Liver (tissue), 9 donors: ENCODE measurements around the gene L3HYPDH. TPM values are rescaled to one million over a fixed set of nuclear protein-coding genes. Genes with fewer than 3 reads are reported as not detected.

ENCODE experiments used
- DNase-seq: peaks from one replicate; pipeline ENCODE4 v3.0.0-alpha.2; 2017; ENCODE audit warnings: low spot score
- H3K27ac ChIP-seq, 2 donors: one replicate each; pipeline ENCODE4 v1.7.0; 2013; ENCODE audit warnings: inconsistent platforms in 2 of 2, low read length in 2 of 2, control low read depth in 1 of 2, low read depth in 1 of 2, mild to moderate bottlenecking in 1 of 2
- H3K27me3 ChIP-seq, 4 donors: one replicate each; pipeline versions ENCODE4 v1.6.1 to v1.7.0; 2013; ENCODE audit warnings: low read length in 3 of 4, inconsistent platforms in 1 of 4, mild to moderate bottlenecking in 1 of 4, moderate library complexity in 1 of 4; ENCODE audit not compliant: control insufficient read depth in 4 of 4, insufficient read depth in 4 of 4
- H3K36me3 ChIP-seq, 4 donors: one replicate each; pipeline versions ENCODE4 v1.6.1 to v1.7.0; 2013; ENCODE audit warnings: low read length in 3 of 4, mild to moderate bottlenecking in 3 of 4, low read depth in 1 of 4, moderate library complexity in 1 of 4; ENCODE audit not compliant: control insufficient read depth in 4 of 4, insufficient read depth in 3 of 4
- H3K4me1 ChIP-seq, 4 donors: one replicate each; pipeline versions ENCODE4 v1.6.1 to v1.7.0; 2013; ENCODE audit warnings: low read length in 3 of 4, mild to moderate bottlenecking in 3 of 4, moderate library complexity in 1 of 4; ENCODE audit not compliant: control insufficient read depth in 4 of 4, insufficient read depth in 4 of 4
- H3K4me3 ChIP-seq, 3 donors: one replicate each; pipeline versions ENCODE4 v1.6.1 to v1.7.0; 2013; ENCODE audit warnings: low read length in 3 of 3, control low read depth in 1 of 3, low read depth in 1 of 3, mild to moderate bottlenecking in 1 of 3
- H3K9ac ChIP-seq, 2 donors: one replicate each; pipeline ENCODE4 v1.7.0; 2013; ENCODE audit warnings: low read length in 2 of 2, mild to moderate bottlenecking in 2 of 2, moderate library complexity in 2 of 2, control low read depth in 1 of 2, low read depth in 1 of 2
- H3K9me3 ChIP-seq, 4 donors: one replicate each; pipeline versions ENCODE4 v1.6.1 to v1.7.0; 2013; ENCODE audit warnings: low read length in 3 of 4; ENCODE audit not compliant: control insufficient read depth in 4 of 4
- EGR1 ChIP-seq, 2 donors: IDR thresholded peaks; 2 replicates each; pipeline ENCODE4 v1.6.1; 2016 to 2018; ENCODE audit warnings: antibody characterized with exemption in 2 of 2, low read depth in 2 of 2
- FOXA1 ChIP-seq: IDR thresholded peaks from 2 replicates; pipeline ENCODE4 v1.6.1; 2016; ENCODE audit warnings: antibody characterized with exemption
- FOXA2 ChIP-seq: IDR thresholded peaks from 2 replicates; pipeline ENCODE4 v1.6.1; 2016; ENCODE audit warnings: antibody characterized with exemption
- GABPA ChIP-seq, 2 donors: IDR thresholded peaks in 1 of 2; conservative IDR thresholded peaks in 1 of 2; 2 replicates each; pipeline ENCODE4 v1.6.1; 2016; ENCODE audit warnings: antibody characterized with exemption in 2 of 2, mild to moderate bottlenecking in 1 of 2, moderate library complexity in 1 of 2
- HNF4A ChIP-seq, 2 donors: conservative IDR thresholded peaks; 2 replicates each; pipeline ENCODE4 v1.6.1; 2016; ENCODE audit warnings: antibody characterized with exemption in 2 of 2, mild to moderate bottlenecking in 2 of 2
- HNF4G ChIP-seq: IDR thresholded peaks from 2 replicates; pipeline ENCODE4 v1.6.1; 2016; ENCODE audit warnings: antibody characterized with exemption
- JUND ChIP-seq, 2 donors: IDR thresholded peaks; 2 replicates each; pipeline ENCODE4 v1.6.1; 2016; ENCODE audit warnings: antibody characterized with exemption in 2 of 2
- NR2F2 ChIP-seq: IDR thresholded peaks from 2 replicates; pipeline ENCODE4 v1.6.1; 2016; ENCODE audit warnings: antibody characterized with exemption
- RAD21 ChIP-seq, 2 donors: IDR thresholded peaks; 2 replicates each; pipeline ENCODE4 v1.6.1; 2016; ENCODE audit warnings: antibody characterized with exemption in 2 of 2, mild to moderate bottlenecking in 2 of 2
- RXRA ChIP-seq, 2 donors: IDR thresholded peaks; 2 replicates each; pipeline ENCODE4 v1.6.1; 2017 to 2018; ENCODE audit warnings: antibody characterized with exemption in 2 of 2, mild to moderate bottlenecking in 1 of 2
- SP1 ChIP-seq: IDR thresholded peaks from 2 replicates; pipeline ENCODE4 v1.6.1; 2018; ENCODE audit warnings: antibody characterized with exemption, mild to moderate bottlenecking
- TAF1 ChIP-seq: conservative IDR thresholded peaks from 2 replicates; pipeline ENCODE4 v1.6.1; 2016; ENCODE audit warnings: antibody characterized with exemption, mild to moderate bottlenecking
- YY1 ChIP-seq: IDR thresholded peaks from 2 replicates; pipeline ENCODE4 v1.6.1; 2016; ENCODE audit warnings: antibody characterized with exemption, mild to moderate bottlenecking
- WGBS: extraction: QIAGEN DNeasy Blood & Tissue Kit; methylation state at CpG from one replicate; pipeline ENCODE4 v1.1.7; 2013; 5-methylcytosine and 5-hydroxymethylcytosine counted together
- polyA plus RNA-seq, 2 donors: library from polyadenylated mRNA; stranded (reverse) in 1 of 2; unstranded in 1 of 2; fragments of 200-250 nt in 1 of 2; fragments of >200 nt in 1 of 2; fragmentation: Nextera tagmentation in 1 of 2; extraction: Ambion mirVana in 1 of 2; gene quantifications; one replicate each; pipeline versions ENCODE4 v1.2.1 to v1.2.3, GENCODE V29; 2013 to 2015
- total RNA-seq, 2 donors: library from RNA; depleted of rRNA; stranded (reverse); fragments of >200 nt; gene quantifications; one replicate each; pipeline ENCODE4 v1.2.3, GENCODE V29; 2014
- TF ChIP-seq, protein P1 (sequence below): IDR thresholded peaks from 2 replicates; pipeline ENCODE4 v1.6.1; 2016; ENCODE audit warnings: antibody characterized with exemption
- TF ChIP-seq, protein P2 (sequence below): IDR thresholded peaks from 2 replicates; pipeline ENCODE4 v1.6.1; 2016; ENCODE audit warnings: antibody characterized with exemption, mild to moderate bottlenecking
- TF ChIP-seq, protein P3 (sequence below): fragments of 150-350 bp; IDR thresholded peaks from 2 replicates; pipeline ENCODE4 v1.5.1; 2017; ENCODE audit warnings: improper control_type of control experiment, low read depth, low read length; ENCODE audit not compliant: missing input control
- TF ChIP-seq, protein P4 (sequence below): IDR thresholded peaks from 2 replicates; pipeline ENCODE4 v1.6.1; 2016; ENCODE audit warnings: antibody characterized with exemption
- TF ChIP-seq, protein P5 (sequence below): IDR thresholded peaks from 2 replicates; pipeline ENCODE4 v1.6.1; 2016; ENCODE audit warnings: antibody characterized with exemption
- donor health status: healthy.
- donor health status: healthy.
- donor health status: healthy.
- donor health status: healthy.
- donor health status: healthy.

L3HYPDH gene
- total and polyA plus RNA-seq, 4 donors: 9.3 to 36.3 (median 28.2) TPM

DNA sequence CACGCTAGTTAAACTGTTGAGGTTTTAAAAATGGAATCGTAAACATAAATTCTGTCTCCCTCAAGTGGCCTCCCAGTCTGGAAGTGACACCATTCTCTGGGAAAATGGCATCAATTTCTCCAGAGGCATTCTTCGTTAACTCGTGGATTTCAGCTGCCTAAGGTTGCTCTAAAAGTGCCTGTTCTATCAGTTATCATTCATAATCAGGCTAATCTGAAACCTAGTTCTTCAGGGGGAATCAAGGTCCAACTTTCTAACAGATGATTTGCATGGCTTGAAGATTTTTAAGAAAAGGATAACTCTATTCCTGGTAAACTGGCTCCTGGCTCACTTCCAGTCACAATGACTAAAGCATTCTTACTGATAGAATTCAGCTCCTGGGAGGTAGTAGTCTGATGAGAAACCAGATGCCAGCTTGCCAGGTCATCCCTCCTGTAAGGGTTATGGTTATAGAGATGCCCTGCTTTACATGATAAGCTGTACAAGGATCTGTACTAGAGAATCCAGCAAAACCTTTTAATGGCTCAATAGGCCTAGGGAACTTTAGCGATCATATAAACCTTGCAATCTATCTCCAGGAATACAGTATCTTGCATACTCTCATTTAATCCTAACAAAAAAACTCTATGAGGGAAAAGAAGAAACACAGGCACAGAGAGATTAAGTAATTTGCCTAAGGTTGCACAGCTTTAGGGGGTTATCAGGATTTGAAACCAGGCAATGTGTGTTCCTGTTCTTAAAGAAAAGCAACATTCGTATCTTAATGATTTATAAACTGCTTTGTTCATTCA lies 1.5 kb downstream of the L3HYPDH start:
- WGBS: 56% methylated on average over 6 of the region's 6 CpGs
- Histone ChIP-seq H3K36me3 (peaks cover 0 to 3% (median under 1%) of the 10 kb centered on the region in 4 donors), H3K4me3 (peak overlapping the region; percentile 61 to 74 (median 69)), H3K9ac (peak overlapping the region; percentile 66 to 90), H3K9me3 (no peaks in the 10 kb centered on the region), H3K4me1 (peaks cover 5 to 34% (median 26%) of the 10 kb centered on the region in 4 donors), H3K27ac (peak overlapping the region; percentile 49 to 93), H3K27me3 (no peaks in the 10 kb centered on the region)
- TF ChIP-seq YY1: peak; percentile 58
- no peak for TF ChIP-seq HNF4G
- no peak for TF ChIP-seq RXRA (IDR thresholded peaks at IDR 0.05)
- peak; percentile 6 for TF ChIP-seq NR2F2
- no peak for TF ChIP-seq SP1
- DNase-seq: no peak

DNA sequence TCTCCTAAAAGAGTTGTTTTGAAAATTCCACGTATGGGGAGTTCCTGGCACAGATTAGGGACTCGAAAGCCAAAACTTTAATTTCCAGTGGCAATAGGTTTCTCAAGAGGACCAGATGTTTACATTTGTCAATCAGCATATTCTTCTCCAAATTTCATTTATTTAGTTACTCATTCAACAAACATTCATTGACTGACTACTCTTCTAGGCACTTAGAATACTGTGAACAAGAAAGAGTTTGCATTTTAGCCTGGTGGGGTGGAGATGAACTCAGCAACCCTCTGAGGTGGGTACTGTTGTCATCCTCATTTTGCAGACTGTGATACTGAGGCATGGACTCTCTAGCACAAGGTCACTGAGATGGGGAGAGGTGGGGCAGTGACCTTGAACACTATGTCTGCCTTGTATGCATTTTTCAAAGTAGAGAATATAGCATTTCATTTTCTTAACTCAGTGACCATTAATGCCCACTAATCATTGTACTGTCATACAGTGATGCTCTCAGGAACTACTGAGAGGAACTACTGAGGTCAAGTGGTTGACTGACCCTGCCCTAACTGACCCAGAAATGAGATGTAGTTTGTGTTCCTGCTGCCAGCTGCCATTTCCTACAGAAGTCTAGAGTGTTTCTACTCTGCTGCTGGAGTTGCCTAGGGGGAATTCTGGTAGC lies 2.2 kb downstream of the L3HYPDH start:
- Histone ChIP-seq H3K27ac (peak overlapping the region in 1 of 2 donors; percentile 49), H3K4me1 (peaks cover 5 to 34% (median 26%) of the 10 kb centered on the region in 4 donors), H3K36me3 (no peaks in the 10 kb centered on the region), H3K9me3 (no peaks in the 10 kb centered on the region), H3K9ac (no peak overlapping the region), H3K4me3 (peak overlapping the region in 2 of 3 donors; percentile 17 to 74), H3K27me3 (no peaks in the 10 kb centered on the region)
- no peak for DNase-seq
- 35% methylated on average over 2 of the region's 2 CpGs for WGBS
- no peak for TF ChIP-seq GABPA (IDR thresholded peaks at IDR 0.05 in 1 of 2, conservative IDR thresholded peaks at IDR 0.05 in 1 of 2)
- peak; percentile 50 for TF ChIP-seq NR2F2
- peak; percentile 41 for TF ChIP-seq FOXA2

DNA sequence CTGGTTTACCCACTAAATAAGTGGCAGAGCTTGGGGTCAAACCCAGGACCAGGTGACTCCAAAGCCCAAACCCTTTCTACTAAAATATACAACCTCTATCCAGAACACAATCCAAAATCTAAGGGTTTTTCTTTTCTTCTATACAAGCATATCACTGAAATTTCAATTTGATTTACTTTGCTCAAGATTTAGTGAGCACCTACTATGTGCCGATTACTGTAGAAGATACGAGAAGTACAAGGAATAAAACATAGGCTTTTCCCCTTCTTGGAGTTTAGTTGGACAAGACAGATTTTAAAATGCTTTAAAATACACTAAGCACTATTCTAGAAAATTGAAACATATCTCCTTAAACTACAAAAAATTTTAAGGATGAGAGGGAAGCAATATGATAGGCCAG lies 2.8 kb downstream of the L3HYPDH start:
- H3K27me3 ChIP-seq: no peaks in the 10 kb centered on the region
- H3K27ac ChIP-seq: no peak overlapping the region
- no peak for DNase-seq
- H3K9ac ChIP-seq: no peak overlapping the region
- no peak overlapping the region for H3K4me3 ChIP-seq
- H3K36me3 ChIP-seq: peaks cover 0 to under 1% (median 0%) of the 10 kb centered on the region in 4 donors
- TF ChIP-seq HNF4G (no peak), YY1 (no peak), SP1 (no peak), JUND (IDR thresholded peaks at IDR 0.05) (no peak), GABPA (IDR thresholded peaks at IDR 0.05 in 1 of 2, conservative IDR thresholded peaks at IDR 0.05 in 1 of 2) (no peak), RAD21 (IDR thresholded peaks at IDR 0.05) (no peak), RXRA (IDR thresholded peaks at IDR 0.05) (no peak), TAF1 (no peak), FOXA1 (no peak), FOXA2 (no peak), HNF4A (conservative IDR thresholded peaks at IDR 0.05) (no peak), NR2F2 (no peak), EGR1 (IDR thresholded peaks at IDR 0.05; ENCODE audit: low read depth in 2 of 2) (no peak)
- TF ChIP-seq, protein P1, sequence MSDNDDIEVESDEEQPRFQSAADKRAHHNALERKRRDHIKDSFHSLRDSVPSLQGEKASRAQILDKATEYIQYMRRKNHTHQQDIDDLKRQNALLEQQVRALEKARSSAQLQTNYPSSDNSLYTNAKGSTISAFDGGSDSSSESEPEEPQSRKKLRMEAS: no peak
- TF ChIP-seq, protein P2, sequence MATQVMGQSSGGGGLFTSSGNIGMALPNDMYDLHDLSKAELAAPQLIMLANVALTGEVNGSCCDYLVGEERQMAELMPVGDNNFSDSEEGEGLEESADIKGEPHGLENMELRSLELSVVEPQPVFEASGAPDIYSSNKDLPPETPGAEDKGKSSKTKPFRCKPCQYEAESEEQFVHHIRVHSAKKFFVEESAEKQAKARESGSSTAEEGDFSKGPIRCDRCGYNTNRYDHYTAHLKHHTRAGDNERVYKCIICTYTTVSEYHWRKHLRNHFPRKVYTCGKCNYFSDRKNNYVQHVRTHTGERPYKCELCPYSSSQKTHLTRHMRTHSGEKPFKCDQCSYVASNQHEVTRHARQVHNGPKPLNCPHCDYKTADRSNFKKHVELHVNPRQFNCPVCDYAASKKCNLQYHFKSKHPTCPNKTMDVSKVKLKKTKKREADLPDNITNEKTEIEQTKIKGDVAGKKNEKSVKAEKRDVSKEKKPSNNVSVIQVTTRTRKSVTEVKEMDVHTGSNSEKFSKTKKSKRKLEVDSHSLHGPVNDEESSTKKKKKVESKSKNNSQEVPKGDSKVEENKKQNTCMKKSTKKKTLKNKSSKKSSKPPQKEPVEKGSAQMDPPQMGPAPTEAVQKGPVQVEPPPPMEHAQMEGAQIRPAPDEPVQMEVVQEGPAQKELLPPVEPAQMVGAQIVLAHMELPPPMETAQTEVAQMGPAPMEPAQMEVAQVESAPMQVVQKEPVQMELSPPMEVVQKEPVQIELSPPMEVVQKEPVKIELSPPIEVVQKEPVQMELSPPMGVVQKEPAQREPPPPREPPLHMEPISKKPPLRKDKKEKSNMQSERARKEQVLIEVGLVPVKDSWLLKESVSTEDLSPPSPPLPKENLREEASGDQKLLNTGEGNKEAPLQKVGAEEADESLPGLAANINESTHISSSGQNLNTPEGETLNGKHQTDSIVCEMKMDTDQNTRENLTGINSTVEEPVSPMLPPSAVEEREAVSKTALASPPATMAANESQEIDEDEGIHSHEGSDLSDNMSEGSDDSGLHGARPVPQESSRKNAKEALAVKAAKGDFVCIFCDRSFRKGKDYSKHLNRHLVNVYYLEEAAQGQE: no peak
- TF ChIP-seq, protein P3, sequence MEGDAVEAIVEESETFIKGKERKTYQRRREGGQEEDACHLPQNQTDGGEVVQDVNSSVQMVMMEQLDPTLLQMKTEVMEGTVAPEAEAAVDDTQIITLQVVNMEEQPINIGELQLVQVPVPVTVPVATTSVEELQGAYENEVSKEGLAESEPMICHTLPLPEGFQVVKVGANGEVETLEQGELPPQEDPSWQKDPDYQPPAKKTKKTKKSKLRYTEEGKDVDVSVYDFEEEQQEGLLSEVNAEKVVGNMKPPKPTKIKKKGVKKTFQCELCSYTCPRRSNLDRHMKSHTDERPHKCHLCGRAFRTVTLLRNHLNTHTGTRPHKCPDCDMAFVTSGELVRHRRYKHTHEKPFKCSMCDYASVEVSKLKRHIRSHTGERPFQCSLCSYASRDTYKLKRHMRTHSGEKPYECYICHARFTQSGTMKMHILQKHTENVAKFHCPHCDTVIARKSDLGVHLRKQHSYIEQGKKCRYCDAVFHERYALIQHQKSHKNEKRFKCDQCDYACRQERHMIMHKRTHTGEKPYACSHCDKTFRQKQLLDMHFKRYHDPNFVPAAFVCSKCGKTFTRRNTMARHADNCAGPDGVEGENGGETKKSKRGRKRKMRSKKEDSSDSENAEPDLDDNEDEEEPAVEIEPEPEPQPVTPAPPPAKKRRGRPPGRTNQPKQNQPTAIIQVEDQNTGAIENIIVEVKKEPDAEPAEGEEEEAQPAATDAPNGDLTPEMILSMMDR: no peak
- TF ChIP-seq, protein P4, sequence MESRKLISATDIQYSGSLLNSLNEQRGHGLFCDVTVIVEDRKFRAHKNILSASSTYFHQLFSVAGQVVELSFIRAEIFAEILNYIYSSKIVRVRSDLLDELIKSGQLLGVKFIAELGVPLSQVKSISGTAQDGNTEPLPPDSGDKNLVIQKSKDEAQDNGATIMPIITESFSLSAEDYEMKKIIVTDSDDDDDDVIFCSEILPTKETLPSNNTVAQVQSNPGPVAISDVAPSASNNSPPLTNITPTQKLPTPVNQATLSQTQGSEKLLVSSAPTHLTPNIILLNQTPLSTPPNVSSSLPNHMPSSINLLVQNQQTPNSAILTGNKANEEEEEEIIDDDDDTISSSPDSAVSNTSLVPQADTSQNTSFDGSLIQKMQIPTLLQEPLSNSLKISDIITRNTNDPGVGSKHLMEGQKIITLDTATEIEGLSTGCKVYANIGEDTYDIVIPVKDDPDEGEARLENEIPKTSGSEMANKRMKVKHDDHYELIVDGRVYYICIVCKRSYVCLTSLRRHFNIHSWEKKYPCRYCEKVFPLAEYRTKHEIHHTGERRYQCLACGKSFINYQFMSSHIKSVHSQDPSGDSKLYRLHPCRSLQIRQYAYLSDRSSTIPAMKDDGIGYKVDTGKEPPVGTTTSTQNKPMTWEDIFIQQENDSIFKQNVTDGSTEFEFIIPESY: no peak
- TF ChIP-seq, protein P5, sequence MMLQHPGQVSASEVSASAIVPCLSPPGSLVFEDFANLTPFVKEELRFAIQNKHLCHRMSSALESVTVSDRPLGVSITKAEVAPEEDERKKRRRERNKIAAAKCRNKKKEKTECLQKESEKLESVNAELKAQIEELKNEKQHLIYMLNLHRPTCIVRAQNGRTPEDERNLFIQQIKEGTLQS: no peak
- no peaks in the 10 kb centered on the region for H3K9me3 ChIP-seq
- H3K4me1 ChIP-seq: peaks cover 5 to 34% (median 26%) of the 10 kb centered on the region in 4 donors
- WGBS: 95% methylated on average over 2 of the region's 2 CpGs
